SHP77 (cell line): Measurements from ENCODE around the gene BMP8B.

Experiments
- DNase-seq, 2 experiments: peaks; one replicate each; lab custom pipeline; 2025; lab: John Stamatoyannopoulos, UW

The BMP8B gene

DNA sequence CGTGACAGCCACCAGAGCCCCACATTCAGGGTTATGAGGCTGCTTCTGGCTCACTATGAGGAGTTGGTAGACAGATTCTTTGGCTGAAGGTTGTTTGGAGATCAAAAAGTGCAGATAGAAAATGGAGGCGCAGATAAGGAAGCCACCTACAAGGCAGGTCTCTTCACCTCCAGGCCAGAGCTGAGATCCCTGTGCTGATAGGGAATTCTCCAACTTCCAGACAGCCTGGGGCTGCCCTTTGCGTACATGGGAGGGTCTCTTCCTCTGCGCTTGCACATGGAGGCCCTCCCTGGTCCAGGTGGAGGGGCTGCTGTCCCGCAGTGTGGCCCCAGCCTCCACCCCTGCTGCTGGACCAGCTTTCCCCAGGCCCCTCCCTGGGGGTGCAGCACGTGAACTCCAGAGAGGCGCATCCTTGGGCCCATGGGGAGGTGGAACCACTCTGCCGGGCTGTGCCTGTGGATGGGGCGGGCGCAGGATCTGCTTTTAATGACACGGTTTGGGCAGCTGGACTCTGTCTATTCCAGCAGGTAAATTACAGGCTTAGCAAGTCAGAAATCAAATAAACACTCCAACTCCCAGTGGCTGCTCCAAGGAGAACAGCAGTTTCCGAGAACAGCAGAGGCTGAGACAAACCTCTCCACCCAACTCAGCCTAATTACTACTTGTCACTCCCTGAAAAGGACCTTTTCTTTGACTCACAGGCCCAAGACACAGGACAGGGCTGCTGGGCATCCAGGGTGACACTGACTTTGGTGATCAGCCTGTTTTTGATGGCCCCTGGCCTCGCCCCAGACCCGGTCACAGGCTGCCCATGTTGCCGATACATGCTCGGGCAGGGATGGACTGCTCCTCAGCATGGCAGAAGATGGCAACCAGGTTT is 29.9 kb downstream of the BMP8B start:
- DNase-seq: no peak

DNA sequence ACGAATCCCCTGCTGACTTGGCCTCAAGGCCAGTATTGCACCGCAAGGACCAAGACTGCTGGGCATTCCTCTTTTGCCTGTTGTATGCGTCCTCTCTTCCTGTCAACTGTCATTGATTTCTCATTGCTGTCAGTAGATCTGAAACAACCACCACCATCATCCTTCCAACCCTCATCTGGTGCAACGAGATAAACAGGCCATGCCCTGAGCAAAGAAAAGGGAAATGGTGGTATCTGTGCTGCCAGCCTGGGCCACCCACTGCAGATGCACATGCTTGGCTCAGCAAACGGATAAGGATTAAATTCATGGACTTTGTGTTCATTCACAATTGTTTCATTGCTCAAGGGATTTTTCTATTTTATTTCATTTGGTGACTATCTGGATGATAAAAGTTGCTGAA is 31.2 kb downstream of the BMP8B start:
- no peak for DNase-seq

DNA sequence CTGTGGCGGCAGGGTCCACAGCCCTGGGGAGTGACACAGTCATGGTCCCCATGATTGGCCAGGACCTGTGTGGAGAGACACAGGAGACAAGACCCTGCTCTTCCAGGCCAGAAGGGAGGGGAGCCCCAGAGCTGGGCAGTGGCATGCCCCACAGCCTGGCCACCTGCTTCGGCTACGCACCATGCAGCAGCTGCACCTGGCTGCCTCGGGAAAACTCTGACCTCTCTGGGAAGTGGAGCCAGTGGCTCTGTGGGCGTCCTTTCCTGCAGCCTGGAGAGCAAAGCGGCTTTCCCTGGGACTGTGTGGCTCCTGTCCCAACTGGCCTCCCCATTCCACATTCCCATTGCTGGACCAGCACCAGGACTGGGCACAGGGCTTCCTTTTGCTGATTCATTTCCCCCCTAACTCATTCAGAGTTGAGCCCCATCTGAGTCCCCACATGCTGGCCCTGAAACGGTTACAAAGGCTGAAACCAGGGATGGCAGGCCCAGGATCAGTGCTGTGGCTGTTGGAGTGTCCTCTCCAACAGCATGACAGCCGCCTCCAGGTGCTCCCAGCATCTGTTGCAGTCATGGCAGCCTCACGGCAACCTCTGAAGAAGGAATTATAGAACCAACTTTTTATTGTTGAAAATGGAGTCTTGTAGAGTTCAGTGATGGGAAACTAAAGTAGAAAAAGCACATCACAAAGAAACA is 32.6 kb downstream of the BMP8B start:
- DNase-seq: peak in 1 of 2 experiments; percentile 5

DNA sequence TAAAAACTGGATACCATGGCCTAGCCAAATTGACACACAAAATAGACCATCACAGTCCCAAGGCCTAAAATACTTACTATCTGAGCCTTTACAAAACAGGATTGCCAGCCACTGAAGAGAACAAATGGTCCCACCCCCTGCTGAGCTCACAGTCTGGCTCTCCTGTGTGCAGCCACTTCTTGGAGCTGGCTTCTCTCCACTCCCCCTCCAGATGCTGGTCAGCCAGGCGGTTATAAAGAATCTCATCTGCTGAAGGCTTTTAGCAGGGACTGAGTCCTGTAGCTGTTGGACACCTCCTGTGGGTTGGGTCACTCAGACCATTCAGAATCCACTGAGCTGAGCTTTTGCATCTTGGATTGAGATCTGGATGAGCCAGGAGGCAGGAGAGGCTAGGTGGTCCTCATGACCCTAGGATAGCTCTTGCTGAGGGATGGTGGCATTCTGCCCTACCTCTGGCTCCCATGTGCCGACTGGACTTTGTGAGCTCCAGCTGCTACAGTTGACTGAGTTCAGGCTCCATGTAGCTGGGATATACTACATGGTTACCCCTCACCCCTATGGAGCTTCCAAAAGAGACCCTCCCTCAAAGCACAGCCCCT is 33.7 kb downstream of the BMP8B start:
- no peak for DNase-seq

DNA sequence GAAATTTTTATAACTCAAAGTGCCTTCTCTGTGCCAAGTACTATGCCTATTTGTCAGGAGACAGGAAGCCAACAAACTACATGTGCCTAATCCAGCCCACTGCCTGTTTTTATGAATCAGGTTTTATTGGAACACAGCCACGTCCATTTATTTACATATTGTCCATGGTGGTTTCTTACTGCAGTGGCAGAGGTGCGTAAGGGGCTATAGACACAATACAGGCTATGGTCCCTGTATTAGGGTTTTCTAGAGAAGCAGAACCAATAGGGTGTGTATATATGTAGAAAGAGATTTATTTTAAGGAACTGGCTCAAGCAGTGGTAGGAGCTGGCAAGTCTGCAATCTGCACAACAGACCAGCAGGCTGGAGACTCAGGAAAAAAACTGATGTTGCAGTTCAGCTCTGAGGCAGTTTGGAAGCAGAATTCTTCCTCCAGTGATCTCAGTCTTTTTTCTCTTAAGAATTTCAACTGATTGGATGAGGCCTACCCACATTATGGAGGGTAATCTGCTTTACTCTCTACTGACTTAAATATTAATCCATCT is 34.6 kb downstream of the BMP8B start:
- DNase-seq: no peak

DNA sequence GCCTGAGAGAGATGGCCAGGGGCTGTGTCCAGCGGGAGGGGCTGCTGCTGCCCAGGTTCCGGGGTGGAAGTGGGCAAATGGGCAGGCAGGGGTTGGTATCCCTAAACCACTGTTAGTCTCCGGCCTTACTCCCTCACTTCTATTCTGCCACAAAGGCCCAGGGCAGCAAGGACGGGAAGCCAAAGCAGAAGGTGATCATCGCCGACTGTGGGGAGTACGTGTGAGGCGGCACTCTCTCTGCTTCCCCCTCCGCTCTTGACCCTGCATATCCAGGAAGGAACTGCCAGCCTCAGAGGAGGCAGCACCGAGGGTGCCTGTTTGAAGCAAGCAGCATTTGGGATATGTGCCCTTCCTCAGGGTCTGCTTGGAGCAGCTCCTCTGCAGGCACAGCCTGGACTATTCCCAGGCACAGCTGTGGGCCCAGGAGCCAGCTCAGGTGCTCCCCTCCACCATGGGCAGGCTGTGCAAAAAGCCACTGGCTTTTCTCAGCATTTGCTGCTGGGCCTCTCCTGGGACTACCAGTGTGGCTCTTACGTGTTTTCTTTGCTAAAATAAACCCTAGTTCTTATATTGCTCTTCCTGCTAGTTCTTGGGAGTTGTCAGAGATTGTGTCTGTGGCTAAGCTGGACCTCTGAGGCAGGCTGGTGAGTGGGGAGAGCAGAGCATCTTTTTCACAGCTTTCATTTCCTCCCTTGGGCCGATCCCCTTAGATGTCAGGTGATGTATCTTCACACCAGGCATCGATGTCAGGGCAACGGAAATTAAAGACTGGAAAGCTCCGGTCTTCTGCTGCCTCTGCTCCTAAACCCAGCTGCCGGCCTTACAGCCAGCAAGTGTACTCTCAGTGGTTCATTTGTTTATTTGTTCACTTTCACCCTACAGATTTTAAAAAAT is 35.3 kb downstream of the BMP8B start:
- DNase-seq: no peak

DNA sequence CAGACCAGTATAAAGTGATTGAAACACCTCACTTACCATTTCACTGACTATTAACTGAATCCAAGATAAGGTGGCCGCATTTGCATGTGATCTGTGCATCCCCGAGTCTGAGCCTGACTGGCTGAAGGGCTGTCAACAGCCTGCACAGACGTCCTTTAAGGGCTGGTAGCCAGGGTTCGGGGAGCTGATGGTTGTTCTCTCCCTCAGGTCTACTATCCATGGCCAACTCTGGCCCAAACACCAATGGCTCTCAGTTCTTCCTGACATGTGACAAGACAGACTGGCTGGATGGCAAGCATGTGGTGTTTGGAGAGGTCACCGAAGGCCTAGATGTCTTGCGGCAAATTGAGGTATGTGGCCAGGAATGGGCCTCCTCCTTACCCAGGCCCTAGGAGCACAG is 36.0 kb downstream of the BMP8B start:
- no peak for DNase-seq

DNA sequence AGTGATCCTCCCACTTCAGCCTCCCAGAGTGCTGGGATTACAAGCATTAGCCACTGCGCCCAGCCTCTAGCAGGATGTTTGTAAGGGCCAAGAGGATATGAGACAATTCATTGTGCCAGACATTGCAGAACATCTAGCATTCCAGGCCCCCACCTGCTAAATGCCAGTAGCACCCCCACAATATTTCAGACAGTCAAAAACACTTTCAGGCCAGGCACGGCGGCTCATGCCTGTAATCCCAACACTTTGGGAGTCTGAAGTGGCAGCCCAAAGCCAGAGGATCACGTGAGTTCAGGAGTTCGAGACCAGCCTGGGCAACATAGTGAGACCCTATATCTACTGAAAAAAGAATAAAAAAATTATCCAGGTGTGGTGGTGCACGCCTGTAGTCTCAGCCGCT is 37.1 kb downstream of the BMP8B start:
- DNase-seq: no peak

DNA sequence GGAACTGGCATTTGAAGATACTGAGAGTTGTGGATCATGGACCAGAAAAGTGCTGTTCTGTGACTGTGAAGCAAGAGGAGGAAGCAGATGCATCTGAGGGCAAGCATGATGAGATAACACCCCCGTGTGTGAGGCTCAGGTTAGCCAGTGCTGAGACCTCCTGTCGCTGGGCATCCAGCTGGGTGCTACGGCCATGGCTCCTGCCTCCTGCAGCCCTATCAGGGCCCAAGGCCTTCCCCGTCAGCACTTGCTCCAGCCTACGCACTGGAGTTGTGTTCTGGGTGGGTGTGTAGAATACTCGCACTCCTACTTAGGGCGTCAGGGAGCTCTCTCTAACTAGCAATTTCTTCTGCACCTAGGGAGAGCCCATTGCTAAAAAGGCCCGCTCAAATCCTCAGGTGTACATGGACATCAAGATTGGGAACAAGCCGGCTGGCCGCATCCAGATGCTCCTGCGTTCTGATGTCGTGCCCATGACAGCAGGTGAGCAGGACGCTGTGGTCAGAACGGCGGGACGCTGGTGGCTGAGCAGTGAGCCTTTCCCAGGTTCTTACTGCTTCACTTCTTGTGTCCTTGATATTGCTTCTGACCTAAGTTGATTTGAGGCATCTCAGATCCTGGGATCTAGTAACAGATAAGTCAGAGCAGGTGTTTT is 43.5 kb downstream of the BMP8B start:
- no peak for DNase-seq

DNA sequence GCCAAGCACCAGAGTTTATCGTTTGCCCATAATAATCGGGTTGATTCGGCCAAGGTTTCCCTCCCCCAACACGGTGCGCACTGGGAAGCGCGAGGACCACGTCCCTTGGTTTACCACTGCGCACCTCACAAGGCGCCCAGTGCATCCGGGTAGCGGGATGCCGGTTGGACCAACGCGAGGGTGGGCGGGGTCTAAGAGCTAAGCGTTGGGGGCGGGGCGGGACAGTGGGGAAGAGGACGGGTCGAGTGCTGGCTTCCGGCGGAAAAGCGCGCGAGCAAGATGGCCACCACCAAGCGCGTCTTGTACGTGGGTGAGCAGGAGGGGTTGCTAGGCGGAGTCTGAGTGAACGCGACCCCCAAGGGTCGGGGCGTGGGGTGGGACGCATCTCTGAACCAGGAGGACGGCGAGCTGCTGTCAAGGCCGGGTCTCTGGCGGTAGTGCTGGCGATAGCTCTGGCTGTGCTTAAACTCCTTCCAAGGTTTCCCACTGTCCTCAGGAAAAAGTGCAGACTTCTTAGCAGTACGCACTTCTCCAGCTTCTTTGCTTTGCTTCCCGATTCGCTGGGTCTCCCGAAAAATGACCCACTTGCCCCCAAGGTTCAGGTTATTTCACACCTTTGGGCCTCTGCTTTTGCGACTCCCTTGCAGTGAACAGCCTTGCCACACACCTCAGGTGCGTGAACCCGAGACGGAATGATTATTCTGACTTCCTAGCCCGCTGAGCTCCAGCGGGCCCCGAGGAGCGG is 49.9 kb downstream of the BMP8B start, which contains the start of gene PPIE:
TSS of gene PPIE (plus strand) at position 261 of the 745 bp plus-strand sequence. CDS start at position 280, 19 bp downstream.
- peak; percentile 93 to 96 for DNase-seq

DNA sequence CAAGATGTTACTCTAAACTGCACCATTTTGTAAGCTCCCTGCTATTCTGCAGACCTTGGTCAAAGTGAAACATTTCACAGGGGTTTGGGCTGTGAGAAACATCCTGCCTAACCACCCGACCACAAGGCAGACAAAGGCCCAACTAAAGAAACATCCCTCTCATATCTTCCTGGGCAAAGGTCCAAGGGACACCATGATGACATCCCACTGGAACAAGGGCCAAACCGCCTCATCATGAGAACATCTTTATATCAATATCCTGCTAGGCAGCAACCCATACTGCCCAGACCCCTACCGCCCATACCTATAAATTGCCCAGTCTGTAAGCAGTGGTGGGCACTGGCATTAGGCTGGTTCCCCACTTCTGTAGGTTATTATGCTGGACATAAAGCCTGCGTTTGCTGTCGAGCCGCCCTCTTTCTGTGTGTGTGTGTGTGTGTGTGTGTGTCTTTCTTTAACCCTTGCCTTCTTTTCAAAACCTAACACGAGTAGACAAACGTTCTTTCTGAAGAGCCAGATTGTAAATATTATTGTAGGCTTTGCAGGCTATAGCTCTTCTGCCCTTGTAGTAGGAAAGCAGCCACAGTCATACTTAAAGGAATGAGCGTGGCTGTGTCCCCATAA is 51.0 kb downstream of the BMP8B start:
- no peak for DNase-seq

DNA sequence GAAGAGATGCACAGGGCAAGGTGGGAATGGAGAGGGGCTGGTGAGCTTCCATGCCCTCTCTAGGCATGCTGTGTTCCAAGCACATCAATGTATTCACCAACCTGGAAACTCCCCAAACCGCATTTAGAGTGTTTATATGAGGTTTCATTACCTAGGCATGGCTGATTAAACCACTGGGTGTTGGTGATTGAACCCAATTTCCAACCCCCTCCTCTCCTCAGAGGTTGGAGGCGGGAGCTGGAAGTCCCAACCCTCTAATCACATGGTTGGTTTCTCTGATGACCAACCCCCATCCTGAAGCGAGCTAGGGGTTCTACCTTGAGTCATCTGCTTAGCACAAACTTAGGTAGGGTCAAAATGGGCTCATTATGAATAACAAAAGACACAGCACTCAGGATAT is 52.9 kb downstream of the BMP8B start:
- no peak for DNase-seq

DNA sequence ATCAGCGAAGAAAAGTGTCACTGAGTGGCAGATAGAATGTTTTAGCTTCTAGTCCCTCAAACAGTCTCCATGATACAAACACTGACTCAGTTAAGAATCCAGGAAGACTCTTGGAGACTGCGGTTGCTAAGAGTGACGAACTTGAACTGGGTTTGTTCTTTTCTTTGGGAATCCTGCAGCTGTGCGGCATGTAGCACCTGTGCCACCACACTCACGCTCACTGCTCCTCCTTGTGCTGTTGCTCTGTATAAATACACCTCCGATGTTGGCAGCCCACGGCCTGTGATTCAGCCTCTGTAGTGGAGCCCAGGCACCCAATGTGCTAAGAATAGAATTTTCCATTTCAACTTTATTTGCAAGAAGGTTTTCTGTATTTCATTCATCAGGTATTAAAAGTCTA is 55.5 kb downstream of the BMP8B start:
- peak in 1 of 2 experiments; percentile 24 for DNase-seq

DNA sequence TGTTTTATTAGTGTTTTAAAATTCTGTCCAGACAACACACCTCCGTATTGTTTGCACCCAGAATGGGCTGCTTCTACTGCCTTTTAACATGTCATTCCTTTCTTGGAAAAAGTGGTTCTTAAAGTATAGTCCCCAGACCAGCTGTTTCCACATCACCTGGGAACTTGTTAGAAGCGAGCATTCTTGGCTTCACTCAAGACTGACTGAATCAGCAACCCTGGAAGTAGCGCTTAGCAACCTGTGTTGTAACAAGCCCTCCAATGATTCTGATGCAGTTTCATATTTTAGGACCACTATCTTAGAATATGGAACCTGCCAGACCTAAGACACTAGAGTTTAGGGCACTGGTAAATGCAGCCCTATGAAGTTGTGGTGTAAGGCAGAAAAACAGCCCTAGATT is 55.9 kb downstream of the BMP8B start:
- DNase-seq: no peak

DNA sequence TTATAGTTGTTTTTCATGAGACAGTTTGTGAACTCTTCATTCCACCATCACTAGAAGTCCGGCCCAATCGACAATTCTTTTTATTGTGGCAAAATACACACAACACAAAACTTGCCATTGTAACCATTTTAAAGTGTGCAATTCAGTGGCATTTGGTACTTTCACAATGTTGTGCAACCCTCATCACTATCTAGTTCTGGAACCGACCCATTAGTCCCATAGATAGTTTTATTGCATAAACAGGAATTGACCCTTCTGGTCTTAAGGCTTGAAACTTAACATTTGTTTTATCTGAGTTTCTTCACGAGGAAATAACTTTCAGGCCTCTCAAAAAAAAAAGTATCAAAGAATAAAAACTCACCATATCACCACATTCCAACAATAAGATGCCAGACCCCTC is 58.8 kb downstream of the BMP8B start:
- no peak for DNase-seq

DNA sequence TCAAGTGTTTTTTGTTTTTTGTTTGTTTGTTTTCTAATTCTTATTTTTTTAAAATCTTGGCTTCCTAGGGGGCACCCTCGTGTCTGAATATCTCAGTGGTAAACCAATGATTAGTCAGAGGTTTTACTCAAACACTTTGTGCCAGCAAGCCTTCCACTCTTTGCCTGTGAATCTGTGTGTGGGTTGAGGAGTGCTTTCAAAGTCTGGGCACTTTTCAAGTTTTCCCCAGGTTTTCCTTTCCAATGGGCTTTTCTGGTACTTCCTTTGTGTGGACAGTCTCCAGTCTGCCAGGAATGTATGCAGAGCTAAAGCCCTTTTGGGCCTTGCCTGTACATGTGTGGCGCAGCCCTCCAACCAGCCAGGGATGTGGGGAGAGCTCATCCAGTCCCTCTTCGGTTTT is 59.6 kb downstream of the BMP8B start:
- DNase-seq: no peak

DNA sequence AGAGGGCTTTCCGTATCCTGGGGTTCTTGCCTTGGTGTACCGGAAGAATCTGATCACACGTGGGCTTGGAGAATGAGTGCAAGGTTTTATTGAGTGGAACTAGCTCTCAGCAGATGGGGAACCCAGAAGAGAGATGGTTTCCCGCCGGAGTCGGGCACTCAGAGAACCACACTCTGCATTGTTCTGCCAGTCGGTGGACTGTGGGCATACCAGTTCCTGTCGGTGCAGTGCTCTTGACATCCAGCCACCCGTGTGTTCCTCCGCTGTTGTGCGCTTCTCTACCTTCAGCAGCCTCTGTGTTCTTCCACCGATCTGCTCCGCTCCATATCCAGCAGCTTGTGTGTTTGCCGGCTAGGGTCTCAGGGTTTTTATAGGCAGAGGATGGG is 60.7 kb downstream of the BMP8B start:
- no peak for DNase-seq

DNA sequence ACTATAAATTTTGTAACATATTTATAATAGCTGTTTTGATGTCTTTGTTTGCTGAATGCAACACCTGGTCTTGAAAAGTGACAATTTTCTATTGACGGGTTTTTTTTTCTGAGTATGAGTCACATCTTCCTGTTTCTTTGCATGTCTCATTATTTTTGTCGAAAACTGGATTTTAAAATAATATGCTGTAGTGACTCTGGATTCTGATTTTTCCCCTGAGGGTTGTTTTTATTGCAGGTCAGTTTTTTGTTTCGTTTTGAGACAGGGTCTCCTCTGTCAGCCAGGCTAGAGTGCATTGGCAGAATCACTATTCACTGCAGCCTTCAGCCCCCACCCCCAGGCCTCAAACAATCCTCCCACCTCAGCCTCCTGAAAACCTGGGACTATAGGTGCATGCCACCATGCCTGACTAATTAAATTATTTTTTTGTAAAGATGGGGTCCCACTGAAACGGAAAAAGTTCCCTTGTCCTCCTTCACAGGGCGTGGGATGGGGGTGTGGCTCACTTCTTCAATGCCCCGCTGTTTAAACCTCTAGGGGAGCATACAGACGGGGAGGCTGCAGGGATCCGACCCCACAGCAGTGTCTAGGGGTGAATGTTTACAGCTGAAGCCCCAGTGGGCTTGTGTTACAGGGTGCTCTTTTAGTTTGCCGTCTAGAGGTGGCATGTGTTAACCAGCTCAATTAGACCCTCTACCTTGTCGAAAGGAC is 61.3 kb downstream of the BMP8B start:
- DNase-seq: no peak

DNA sequence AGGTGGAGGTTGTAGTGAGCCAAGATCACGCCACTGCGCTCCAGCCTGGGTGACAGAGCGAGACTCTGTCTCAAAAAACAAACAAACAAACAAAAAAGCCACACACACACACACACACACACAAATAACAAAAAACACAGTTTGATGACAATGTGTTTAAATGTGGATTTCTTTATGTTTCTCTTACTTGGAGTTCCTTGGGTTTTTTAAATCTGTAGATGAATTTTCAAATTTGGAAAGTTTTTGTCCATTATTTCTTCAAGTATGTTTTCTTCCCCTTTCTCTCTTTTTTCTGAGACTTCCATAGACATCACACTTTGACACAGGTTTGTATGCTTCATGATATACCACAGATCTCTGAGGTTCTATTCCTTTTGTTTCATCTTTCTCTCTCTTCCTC is 62.1 kb downstream of the BMP8B start:
- no peak for DNase-seq
